WTC11 (cell line): ENCODE data around the gene MDFIC2. TPM values are rescaled to one million over a fixed set of nuclear protein-coding genes. Genes with fewer than 3 reads are reported as not detected.

Experiments
- ATAC-seq: fragments of 200-7000 bp; cut with Tn5 transposase; 2 replicates; pipeline ENCODE4 v1.10.0; 2021; ENCODE audit warnings: mild to moderate bottlenecking, moderate library complexity
- CTCF ChIA-PET: fragments of 300-600 bp; sonication (Branson Sonifier 250); formaldehyde crosslinking; loops from one replicate; lab custom pipeline; 2021; ENCODE audit warnings: antibody characterized with exemption; lab: Charles Lee
- POLR2A ChIA-PET: fragments of 350-600 bp; sonication (Branson Sonifier 250); formaldehyde crosslinking; loops from one replicate; lab custom pipeline; 2021; ENCODE audit warnings: antibody characterized with exemption; lab: Charles Lee
- DNase-seq: peaks from one replicate; pipeline ENCODE4 v3.0.0; 2021; ENCODE audit warnings: low spot score
- H3K27ac Mint-ChIP-seq: 2 replicates; pipeline ENCODE4 v1.8.0; 2021; ENCODE audit warnings: mixed read lengths
- H3K27me3 Mint-ChIP-seq: 2 replicates; pipeline ENCODE4 v1.8.0; 2021; ENCODE audit warnings: low read depth, mild to moderate bottlenecking, moderate library complexity, mixed read lengths
- H3K36me3 Mint-ChIP-seq: 2 replicates; pipeline ENCODE4 v1.8.0; 2021; ENCODE audit warnings: mixed read lengths
- H3K4me1 Mint-ChIP-seq: 2 replicates; pipeline ENCODE4 v1.8.0; 2022; ENCODE audit warnings: mixed read lengths
- H3K4me3 Mint-ChIP-seq: 2 replicates; pipeline ENCODE4 v1.8.0; 2021; ENCODE audit warnings: mild to moderate bottlenecking, moderate library complexity, mixed read lengths
- H3K9me3 Mint-ChIP-seq: 2 replicates; pipeline ENCODE4 v1.8.0; 2021; ENCODE audit warnings: mixed read lengths
- AFF4 ChIP-seq: sonication (generic); formaldehyde crosslinking; IDR thresholded peaks from 2 replicates; pipeline ENCODE4 v1.8.1; 2023; ENCODE audit warnings: mild to moderate bottlenecking, missing genetic modification reagents, borderline replicate concordance
- ARID4B ChIP-seq: sonication (generic); formaldehyde crosslinking; IDR thresholded peaks from 2 replicates; pipeline ENCODE4 v1.8.0; 2023; ENCODE audit warnings: missing genetic modification reagents, mild to moderate bottlenecking, borderline replicate concordance
- ESRRA ChIP-seq: sonication (generic); formaldehyde crosslinking; IDR thresholded peaks from 2 replicates; pipeline ENCODE4 v1.8.1; 2022; ENCODE audit warnings: mild to moderate bottlenecking, missing genetic modification reagents, borderline replicate concordance
- GABPB1 ChIP-seq: sonication (generic); formaldehyde crosslinking; IDR thresholded peaks from 2 replicates; pipeline ENCODE4 v1.8.1; 2023; ENCODE audit warnings: mild to moderate bottlenecking, missing genetic modification reagents
- JUN ChIP-seq: sonication (generic); formaldehyde crosslinking; IDR thresholded peaks from 2 replicates; pipeline ENCODE4 v1.8.0; 2023; ENCODE audit warnings: mild to moderate bottlenecking, missing genetic modification reagents
- MAX ChIP-seq: sonication (generic); formaldehyde crosslinking; IDR thresholded peaks from 2 replicates; pipeline ENCODE4 v1.8.0; 2022; ENCODE audit warnings: mild to moderate bottlenecking, missing genetic modification reagents
- MXD4 ChIP-seq: fragments of 250-450 bp; sonication (Bioruptor Pico); IDR thresholded peaks from 2 replicates; pipeline ENCODE4 v1.8.0; 2021; ENCODE audit warnings: mild to moderate bottlenecking, moderate library complexity, borderline replicate concordance
- NFYB ChIP-seq: sonication (generic); formaldehyde crosslinking; conservative IDR thresholded peaks from 2 replicates; pipeline ENCODE4 v1.8.0; 2022; ENCODE audit warnings: low read depth, missing genetic modification reagents
- NR2C2 ChIP-seq: sonication (generic); formaldehyde crosslinking; IDR thresholded peaks from 2 replicates; pipeline ENCODE4 v1.8.0; 2022; ENCODE audit warnings: mild to moderate bottlenecking, missing genetic modification reagents
- NR3C1 ChIP-seq: sonication (generic); formaldehyde crosslinking; conservative IDR thresholded peaks from 2 replicates; pipeline ENCODE4 v1.8.1; 2023; ENCODE audit warnings: low read depth, mild to moderate bottlenecking, missing genetic modification reagents
- RORB ChIP-seq: fragments of 250-450 bp; sonication (Bioruptor Pico); IDR thresholded peaks from 2 replicates; pipeline ENCODE4 v1.9.0; 2021; ENCODE audit warnings: mild to moderate bottlenecking
- SMAD4 ChIP-seq: sonication (generic); formaldehyde crosslinking; IDR thresholded peaks from 2 replicates; pipeline ENCODE4 v1.8.0; 2022; ENCODE audit warnings: mild to moderate bottlenecking, missing genetic modification reagents
- SOX15 ChIP-seq: fragments of 250-450 bp; sonication (Bioruptor Pico); IDR thresholded peaks from 2 replicates; pipeline ENCODE4 v1.9.0; 2021; ENCODE audit warnings: mild to moderate bottlenecking
- STAT6 ChIP-seq: sonication (generic); formaldehyde crosslinking; conservative IDR thresholded peaks from 2 replicates; pipeline ENCODE4 v1.8.1; 2023; ENCODE audit warnings: mild to moderate bottlenecking, low read depth, missing genetic modification reagents, moderate library complexity
- TEAD4 ChIP-seq: sonication (generic); formaldehyde crosslinking; IDR thresholded peaks from 2 replicates; pipeline ENCODE4 v1.8.0; 2022; ENCODE audit warnings: mild to moderate bottlenecking, missing genetic modification reagents
- TP53 ChIP-seq: sonication (generic); formaldehyde crosslinking; IDR thresholded peaks from 2 replicates; pipeline ENCODE4 v1.8.1; 2023; ENCODE audit warnings: mild to moderate bottlenecking, missing genetic modification reagents
- ZBTB21 ChIP-seq: sonication (generic); formaldehyde crosslinking; IDR thresholded peaks from 2 replicates; pipeline ENCODE4 v1.8.1; 2023; ENCODE audit warnings: mild to moderate bottlenecking, missing genetic modification reagents, borderline replicate concordance
- ZNF532 ChIP-seq: fragments of 250-450 bp; sonication (Bioruptor Pico); IDR thresholded peaks from 2 replicates; pipeline ENCODE4 v1.9.0; 2021; ENCODE audit warnings: mild to moderate bottlenecking, borderline replicate concordance
- total RNA-seq: library from RNA; stranded (reverse); gene quantifications from 3 replicates; pipeline ENCODE4 v1.2.3, GENCODE V29; 2021

MDFIC2 gene
- total RNA-seq, 1 experiment from 2014 or later = not detected

- H3K27ac Mint-ChIP-seq = no peak overlapping the region
- no peak for TF ChIP-seq MAX (CRISPR knock-in tag)
- no peak for TF ChIP-seq ARID4B (CRISPR knock-in tag)
- no peak for TF ChIP-seq GABPB1
- no peak for TF ChIP-seq SMAD4 (CRISPR knock-in tag)
- TF ChIP-seq RORB (CRISPR knock-in tag) = no peak
- TF ChIP-seq JUN (CRISPR knock-in tag) = no peak
- no peak for TF ChIP-seq TP53 (CRISPR knock-in tag)
- no peak for TF ChIP-seq SOX15 (CRISPR knock-in tag)
- TF ChIP-seq ZNF532 (CRISPR knock-in tag) = no peak
- no peak for TF ChIP-seq NR2C2 (CRISPR knock-in tag)
- no peak for TF ChIP-seq AFF4 (CRISPR knock-in tag)
- TF ChIP-seq ZBTB21 (CRISPR knock-in tag) = no peak
- TF ChIP-seq TEAD4 (CRISPR knock-in tag) = no peak
- no peak for TF ChIP-seq NR3C1 (CRISPR knock-in tag)
- no peak for TF ChIP-seq NFYB (CRISPR knock-in tag)
- no peak for TF ChIP-seq MXD4 (CRISPR knock-in tag)
- no peak for TF ChIP-seq ESRRA
- TF ChIP-seq STAT6 = no peak
- no peak overlapping the region for H3K4me3 Mint-ChIP-seq
- no peaks in the 10 kb centered on the region for H3K9me3 Mint-ChIP-seq
- H3K36me3 Mint-ChIP-seq = no peaks in the 10 kb centered on the region
- H3K4me1 Mint-ChIP-seq = peaks cover 35% of the 10 kb centered on the region
- ATAC-seq (no peak), DNase-seq (no peak)
- ChIA-PET POLR2A (no interaction called here), CTCF (no interaction called here)
- peaks cover 22% of the 10 kb centered on the region for H3K27me3 Mint-ChIP-seq
Measured at GRCh38 chr3:70180664-70181063, 131.8 kb downstream of the MDFIC2 start.
